HEK293 (cell line): ENCODE measurements around the gene KIAA1614.

Experiments
- CTCF ChIP-seq: fragments of 450-650 bp; formaldehyde crosslinking; IDR thresholded peaks from 2 replicates; pipeline ENCODE4 v1.5.1; 2016; ENCODE audit warnings: missing biosample characterization, missing genetic modification characterization
- HOXA7 ChIP-seq: sonication (generic); formaldehyde crosslinking; IDR thresholded peaks from 2 replicates; pipeline ENCODE4 v1.8.1; 2022; ENCODE audit warnings: missing genetic modification reagents, borderline replicate concordance
- REST ChIP-seq: fragments of 450-650 bp; formaldehyde crosslinking; IDR thresholded peaks from 2 replicates; pipeline ENCODE4 v1.5.1; 2016; ENCODE audit warnings: missing biosample characterization, missing genetic modification characterization
- TCF7L2 ChIP-seq: IDR thresholded peaks from 2 replicates; pipeline ENCODE4 v1.6.1; 2011; ENCODE audit warnings: low read depth, mild to moderate bottlenecking, inconsistent platforms, low read length, moderate library complexity, borderline replicate concordance
- YY1 ChIP-seq: fragments of 450-650 bp; formaldehyde crosslinking; IDR thresholded peaks from 2 replicates; pipeline ENCODE4 v1.5.1; 2018; ENCODE audit warnings: missing biosample characterization, missing genetic modification characterization
- ZNF133 ChIP-seq: fragments of 450-650 bp; formaldehyde crosslinking; IDR thresholded peaks from 2 replicates; pipeline ENCODE4 v1.5.1; 2016; ENCODE audit warnings: missing biosample characterization, missing genetic modification characterization
- ZNF239 ChIP-seq: fragments of 450-650 bp; formaldehyde crosslinking; IDR thresholded peaks from 2 replicates; pipeline ENCODE4 v1.5.1; 2016; ENCODE audit warnings: missing biosample characterization, missing genetic modification characterization
- ZNF26 ChIP-seq: fragments of 450-650 bp; formaldehyde crosslinking; IDR thresholded peaks from 2 replicates; pipeline ENCODE4 v1.5.1; 2016; ENCODE audit warnings: missing biosample characterization, missing genetic modification characterization
- ZNF266 ChIP-seq: fragments of 450-650 bp; formaldehyde crosslinking; IDR thresholded peaks from 2 replicates; pipeline ENCODE4 v1.5.1; 2016; ENCODE audit warnings: missing biosample characterization, missing genetic modification characterization, low read depth
- ZNF280D ChIP-seq: fragments of 450-650 bp; formaldehyde crosslinking; IDR thresholded peaks from 2 replicates; pipeline ENCODE4 v1.5.1; 2016; ENCODE audit warnings: missing biosample characterization, missing genetic modification characterization
- ZNF660 ChIP-seq: fragments of 450-650 bp; IDR thresholded peaks from 2 replicates; pipeline ENCODE4 v1.5.1; 2018; ENCODE audit warnings: missing biosample characterization, mild to moderate bottlenecking, missing genetic modification characterization
- TF ChIP-seq, protein P1 (sequence below): sonication (generic); formaldehyde crosslinking; IDR thresholded peaks from 2 replicates; pipeline ENCODE4 v1.8.1; 2022; ENCODE audit warnings: mild to moderate bottlenecking, moderate library complexity, missing genetic modification reagents

- TF ChIP-seq CTCF (tag by site-specific recombination) (no peak), HOXA7 (CRISPR knock-in tag) (no peak), ZNF239 (no peak), ZNF660 (no peak), ZNF266 (tag by site-specific recombination) (no peak), ZNF133 (tag by site-specific recombination) (no peak), REST (no peak), TCF7L2 (no peak), ZNF280D (tag by site-specific recombination) (no peak), YY1 (tag by site-specific recombination) (no peak), ZNF26 (tag by site-specific recombination) (no peak)
- TF ChIP-seq, protein P1, sequence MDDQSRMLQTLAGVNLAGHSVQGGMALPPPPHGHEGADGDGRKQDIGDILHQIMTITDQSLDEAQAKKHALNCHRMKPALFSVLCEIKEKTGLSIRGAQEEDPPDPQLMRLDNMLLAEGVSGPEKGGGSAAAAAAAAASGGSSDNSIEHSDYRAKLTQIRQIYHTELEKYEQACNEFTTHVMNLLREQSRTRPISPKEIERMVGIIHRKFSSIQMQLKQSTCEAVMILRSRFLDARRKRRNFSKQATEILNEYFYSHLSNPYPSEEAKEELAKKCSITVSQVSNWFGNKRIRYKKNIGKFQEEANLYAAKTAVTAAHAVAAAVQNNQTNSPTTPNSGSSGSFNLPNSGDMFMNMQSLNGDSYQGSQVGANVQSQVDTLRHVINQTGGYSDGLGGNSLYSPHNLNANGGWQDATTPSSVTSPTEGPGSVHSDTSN = no peak
These were observed 60.7 kb downstream of the KIAA1614 start for GRCh38 chr1:180973369-180973768.
